ENCODE data around the gene AMN1.

Gene AMN1

GRCh38 chr12:31631023-31631724, 97.6 kb downstream of the AMN1 start:
- DNase-seq (ENCODE audit: extremely low read depth, low read depth): no peak
- no peak for TF ChIP-seq CTCF (IDR thresholded peaks at IDR 0.05; ENCODE audit: low read depth, low read length, missing control alignments)
- H3K4me3 ChIP-seq (replicated peaks; ENCODE audit: low read depth, low read length): no peak overlapping the region

- no peak overlapping the region for H3K4me3 ChIP-seq (replicated peaks; ENCODE audit: low read depth, low read length)
- no peak for DNase-seq (ENCODE audit: extremely low read depth, low read depth)
- no peak for TF ChIP-seq CTCF (IDR thresholded peaks at IDR 0.05; ENCODE audit: low read depth, low read length, missing control alignments)
Measured at GRCh38 chr12:31629756-31630732, 98.8 kb downstream of the AMN1 start.

- no peak overlapping the region for H3K4me3 ChIP-seq (replicated peaks; ENCODE audit: low read depth, low read length)
- TF ChIP-seq CTCF (IDR thresholded peaks at IDR 0.05; ENCODE audit: low read depth, low read length, missing control alignments): no peak
- no peak for DNase-seq (ENCODE audit: extremely low read depth, low read depth)
Measured at GRCh38 chr12:31627456-31628054, 101.3 kb downstream of the AMN1 start.

DNA sequence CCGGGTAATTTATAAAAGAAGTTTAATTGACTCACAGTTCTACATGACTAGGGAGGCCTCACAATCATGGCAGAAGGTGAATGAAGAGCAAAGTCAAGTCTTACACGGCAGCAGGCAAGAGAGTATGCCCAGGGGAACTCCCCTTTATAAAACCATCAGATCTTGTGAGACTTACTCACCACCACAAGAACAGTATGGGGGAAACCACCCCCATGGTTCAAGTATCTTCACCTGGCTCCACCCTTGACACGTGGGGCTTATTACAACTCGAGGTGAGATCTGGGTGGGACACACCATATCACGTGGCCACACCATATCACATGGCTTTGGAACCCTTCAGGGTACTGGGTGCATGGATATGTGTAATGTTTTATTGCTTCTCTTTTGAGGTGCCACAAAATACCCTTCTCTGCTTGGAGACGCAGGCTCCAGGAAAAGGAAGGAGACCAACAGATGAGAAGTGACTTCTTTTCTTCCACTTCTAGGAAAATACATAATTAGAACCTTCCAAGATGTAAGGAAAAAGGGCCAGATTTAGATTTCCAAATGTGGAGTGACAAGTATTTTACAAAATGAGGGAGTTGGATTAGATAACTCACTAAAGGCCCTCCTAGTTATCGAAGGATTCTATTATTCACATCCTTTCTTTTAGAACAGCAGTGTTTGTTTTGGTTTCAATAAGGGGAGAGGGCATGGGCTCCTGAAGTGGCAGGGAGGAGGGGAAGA, 102.4 kb downstream of the AMN1 start:
- no peak for TF ChIP-seq CTCF (IDR thresholded peaks at IDR 0.05; ENCODE audit: low read depth, low read length, missing control alignments)
- DNase-seq (ENCODE audit: extremely low read depth, low read depth): no peak
- H3K4me3 ChIP-seq (replicated peaks; ENCODE audit: low read depth, low read length): no peak overlapping the region

DNA sequence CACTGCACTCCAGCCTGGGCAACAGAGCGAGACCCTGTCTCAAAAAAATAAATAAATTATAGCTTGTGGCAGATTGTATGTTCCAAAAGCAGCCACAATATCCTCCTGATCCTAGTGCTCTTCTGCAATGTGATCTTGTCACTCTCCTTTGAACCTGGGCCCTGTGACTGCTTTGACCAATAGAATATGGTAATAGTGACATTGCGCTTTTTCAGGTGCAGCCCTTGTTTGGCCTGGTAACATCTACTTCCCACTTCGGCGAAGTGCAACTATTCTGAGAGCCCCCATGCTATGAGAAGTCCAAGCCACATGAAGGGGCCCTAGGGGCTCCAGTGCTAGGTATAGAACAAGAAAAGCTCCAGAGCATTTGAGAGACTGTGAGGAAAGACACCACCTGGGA, 106.8 kb downstream of the AMN1 start:
- H3K4me3 ChIP-seq (replicated peaks; ENCODE audit: low read depth, low read length): no peak overlapping the region
- DNase-seq (ENCODE audit: extremely low read depth, low read depth): no peak
- TF ChIP-seq CTCF (IDR thresholded peaks at IDR 0.05; ENCODE audit: low read depth, low read length, missing control alignments): no peak
